HL-60/S4 treated with phorbol 12-myristate 13-acetate at 8.2 ng/mL for 4 days and 3 days (cell line): ENCODE measurements around the gene RFC4.

Experiments
- in situ Hi-C: fragments of 300-500 bp; cut with MboI; formaldehyde crosslinking; loops from 2 replicates; pipeline ENCODE4 v1.15.0; 2022; ENCODE audit warnings: low sequenced_read_pairs

RFC4 gene

DNA sequence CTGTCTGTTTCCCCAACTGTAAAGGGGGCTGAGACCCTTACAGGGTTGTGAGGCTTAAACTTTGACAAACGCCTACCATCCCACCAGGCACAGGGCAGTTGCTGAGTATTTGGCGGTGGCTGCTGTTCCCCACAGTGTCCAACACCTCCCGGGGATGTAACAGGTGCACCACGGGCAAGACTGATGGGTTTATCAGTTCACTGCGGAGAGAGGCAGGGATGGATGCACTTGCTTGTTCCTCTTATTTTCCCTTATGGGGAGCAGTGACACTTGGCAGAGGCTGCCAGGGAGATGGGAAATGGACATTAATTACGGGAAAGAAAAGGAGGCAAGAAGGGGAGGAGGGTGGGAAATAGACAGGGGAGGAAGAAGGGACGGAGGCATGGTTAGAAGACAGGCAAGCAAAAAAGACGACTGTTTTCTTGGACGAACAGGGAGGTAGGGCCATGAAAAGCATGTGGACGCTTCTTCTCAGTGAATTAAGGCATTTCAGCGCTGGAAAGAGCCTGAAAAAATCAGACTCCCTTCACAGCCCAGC, 19.7 kb upstream of the RFC4 start:
- in situ Hi-C loops = no loop called here

DNA sequence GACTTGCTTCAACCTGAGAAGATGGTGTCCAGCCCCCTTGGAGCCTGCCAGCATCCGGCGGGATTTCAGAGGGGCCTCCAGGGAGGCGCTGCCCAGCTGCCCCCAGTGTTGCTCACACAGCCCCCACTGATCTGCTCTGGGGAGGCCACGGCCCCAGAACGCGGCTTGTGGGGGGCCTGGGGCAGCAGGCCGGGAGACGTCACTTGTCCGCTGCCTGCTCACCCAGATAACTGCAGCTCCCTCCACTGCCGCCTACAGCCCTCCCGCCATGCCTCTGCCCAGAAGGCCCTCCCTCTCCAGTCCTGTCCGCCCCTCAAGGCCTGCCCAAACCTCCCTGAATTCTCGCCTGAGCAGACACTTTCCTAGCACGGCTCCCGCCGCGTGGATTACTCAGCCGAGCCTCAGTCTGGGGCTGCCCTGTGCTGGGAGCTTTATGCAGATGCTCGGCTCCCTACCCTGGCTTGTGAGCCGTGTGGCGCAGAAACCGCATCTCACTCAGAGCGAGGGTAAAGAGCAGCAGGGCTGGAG, 19.1 kb upstream of the RFC4 start:
- in situ Hi-C loops = no loop called here

DNA sequence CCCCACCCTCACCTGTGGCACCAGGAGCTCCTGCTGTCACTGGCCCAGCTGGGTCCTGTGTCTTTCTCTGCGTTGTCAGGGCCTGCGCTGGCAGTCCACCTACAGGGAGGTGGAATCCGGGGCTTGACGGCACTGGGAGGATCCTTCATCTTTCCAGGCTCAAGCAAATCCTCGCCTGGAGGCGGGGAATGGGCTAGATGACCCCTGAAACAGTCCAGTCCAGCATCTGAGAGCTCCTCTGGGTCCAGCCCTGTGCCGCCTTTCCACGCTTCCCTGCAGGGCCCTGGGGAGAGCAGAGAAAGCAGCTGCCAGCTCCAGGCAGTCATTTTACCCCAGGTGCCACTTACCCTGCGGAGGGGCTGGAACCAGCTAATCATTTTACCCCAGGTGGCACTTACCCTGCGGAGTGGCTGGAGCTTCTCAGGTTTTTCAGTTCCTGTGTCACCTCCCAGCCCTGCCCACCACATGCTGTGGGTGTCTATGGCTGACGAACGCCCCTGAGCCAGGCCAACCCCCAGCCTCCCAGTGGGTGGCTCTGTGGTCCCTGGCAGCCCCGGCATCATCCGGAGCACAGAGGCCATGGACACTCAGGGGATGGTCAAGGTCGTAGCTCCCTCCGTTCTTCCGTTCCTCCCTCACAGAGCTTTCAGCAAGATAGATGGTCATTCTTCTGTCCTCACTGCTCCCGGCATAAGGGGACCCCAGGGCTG, 18.3 kb upstream of the RFC4 start:
- in situ Hi-C loops = loop anchor here (25.0 kb wide), 1 partner anchor 862 kb away; no protein-coding TSS in a partner anchor

DNA sequence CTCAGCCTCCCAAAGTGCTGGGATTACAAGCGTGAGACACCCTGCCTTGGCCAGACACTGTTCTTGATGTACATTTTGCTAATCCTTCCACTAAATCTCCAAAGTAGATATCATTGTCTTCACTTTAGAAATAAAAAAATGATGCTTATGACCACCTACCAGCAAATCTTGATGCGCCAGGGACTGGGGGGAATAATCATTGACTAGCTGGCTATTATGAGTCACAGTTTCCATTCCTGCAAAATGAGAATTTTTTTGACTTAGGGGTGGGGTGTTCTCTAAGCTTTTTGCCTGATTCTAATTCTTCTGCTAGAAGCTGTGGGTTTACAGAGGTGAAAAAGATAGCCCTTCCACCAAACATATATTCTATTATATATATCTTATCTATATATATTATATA, 17.1 kb upstream of the RFC4 start:
- in situ Hi-C loops = loop anchor here (25.0 kb wide), 1 partner anchor 861 kb away; no protein-coding TSS in a partner anchor

DNA sequence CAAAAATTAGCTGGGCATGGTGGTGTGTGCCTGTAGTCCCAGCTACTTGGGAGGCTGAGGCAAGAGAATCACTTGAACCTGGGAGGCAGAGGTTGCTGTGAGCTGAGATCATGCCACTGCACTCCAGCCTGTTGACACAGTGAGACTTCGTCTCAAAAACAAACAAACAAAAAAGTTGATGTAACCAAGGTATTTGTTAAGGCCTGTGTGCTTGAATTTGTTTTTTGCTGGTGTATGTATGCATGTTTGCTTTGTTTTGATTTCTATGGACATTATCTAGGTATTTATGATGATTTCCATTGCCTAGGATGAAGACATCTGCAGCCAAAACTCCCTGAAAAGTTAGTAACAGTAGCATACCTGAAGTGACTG, 16.1 kb upstream of the RFC4 start:
- in situ Hi-C loops = loop anchor here (25.0 kb wide), 1 partner anchor 860 kb away; no protein-coding TSS in a partner anchor

DNA sequence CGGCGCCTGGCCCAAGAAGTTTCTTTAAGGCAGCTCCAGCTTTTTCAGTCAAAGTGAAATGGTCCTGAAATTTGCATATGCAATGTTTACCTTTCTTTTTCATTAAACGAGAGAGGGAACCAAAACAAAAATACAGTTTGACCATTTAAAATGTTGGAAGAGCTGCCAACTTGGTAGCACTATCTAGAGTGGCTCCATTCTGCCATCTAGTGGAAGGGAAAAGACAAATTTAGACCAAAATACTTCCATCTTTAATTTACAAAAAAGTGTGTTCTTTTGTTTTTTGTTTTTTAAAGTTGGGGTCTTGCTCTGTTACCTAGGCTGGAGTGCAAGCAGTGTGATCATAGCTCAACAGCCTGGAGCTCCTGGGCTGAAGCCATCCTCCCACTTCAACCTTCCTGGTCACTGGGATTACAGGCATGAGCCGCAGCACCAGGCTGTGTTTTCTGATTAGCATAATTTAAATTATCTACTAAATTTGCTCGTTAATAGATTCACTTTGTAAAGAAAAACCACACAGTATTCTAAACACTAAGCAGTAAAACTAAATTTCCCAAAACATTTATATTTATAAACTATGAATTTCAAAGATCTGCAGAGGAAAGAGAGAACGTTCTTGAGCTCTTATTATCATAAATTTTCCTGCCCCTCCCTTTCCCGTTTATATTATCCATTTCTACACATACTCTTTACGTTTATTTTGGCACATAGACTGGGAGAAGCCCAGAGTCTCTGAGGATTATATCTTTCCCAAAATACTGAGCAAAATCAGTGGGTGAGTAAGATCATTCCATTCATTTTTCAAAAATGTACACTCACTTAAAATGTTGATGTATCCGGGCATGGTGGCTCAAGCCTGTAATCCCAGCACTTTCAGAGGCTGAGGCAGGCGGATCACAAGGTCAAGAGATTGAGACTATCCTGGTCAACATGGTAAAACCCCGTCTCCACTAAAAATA, 15.4 kb upstream of the RFC4 start:
- in situ Hi-C loops = loop anchor here (25.0 kb wide), 1 partner anchor 859 kb away; no protein-coding TSS in a partner anchor

DNA sequence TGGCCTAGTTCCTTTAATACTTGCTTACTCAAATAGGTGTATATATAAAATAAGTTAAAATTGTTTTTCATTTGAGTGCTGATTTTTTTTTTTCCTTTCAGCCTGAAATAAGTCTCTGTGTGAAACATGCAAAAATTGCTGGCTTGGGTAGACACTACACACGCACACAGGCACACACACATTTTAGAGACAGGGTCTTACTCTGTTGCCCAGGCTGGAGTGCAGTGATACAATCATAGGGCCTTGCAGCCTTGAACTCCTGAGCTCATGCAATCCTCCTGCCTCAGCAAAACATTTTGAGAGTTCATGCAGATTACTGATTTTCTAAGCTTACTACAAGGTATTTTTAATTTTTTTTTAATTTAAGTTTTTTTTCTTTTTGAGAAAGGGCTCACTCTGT, 12.7 kb upstream of the RFC4 start:
- in situ Hi-C loops = loop anchor here (25.0 kb wide), 1 partner anchor 857 kb away; no protein-coding TSS in a partner anchor

DNA sequence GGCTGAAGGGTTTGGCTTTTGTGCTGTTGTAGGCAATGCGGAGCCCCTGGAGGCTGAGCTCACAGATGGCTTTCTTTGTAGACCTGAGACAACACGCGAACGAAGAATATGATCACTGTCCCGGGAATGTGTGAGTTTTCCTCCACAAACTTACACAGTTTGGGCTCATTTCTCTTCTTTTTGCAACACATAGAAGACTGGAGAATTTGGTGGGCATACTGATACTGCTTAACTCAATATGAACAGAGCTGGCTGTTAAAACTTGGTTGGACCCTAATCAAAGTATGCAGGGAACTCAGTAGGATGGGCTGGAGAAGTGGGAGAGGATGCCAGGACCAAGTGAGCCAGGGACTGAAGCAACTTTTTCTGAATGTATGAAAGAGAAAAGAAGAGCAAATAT, 12.2 kb upstream of the RFC4 start:
- in situ Hi-C loops = loop anchor here (25.0 kb wide), 1 partner anchor 856 kb away; no protein-coding TSS in a partner anchor

DNA sequence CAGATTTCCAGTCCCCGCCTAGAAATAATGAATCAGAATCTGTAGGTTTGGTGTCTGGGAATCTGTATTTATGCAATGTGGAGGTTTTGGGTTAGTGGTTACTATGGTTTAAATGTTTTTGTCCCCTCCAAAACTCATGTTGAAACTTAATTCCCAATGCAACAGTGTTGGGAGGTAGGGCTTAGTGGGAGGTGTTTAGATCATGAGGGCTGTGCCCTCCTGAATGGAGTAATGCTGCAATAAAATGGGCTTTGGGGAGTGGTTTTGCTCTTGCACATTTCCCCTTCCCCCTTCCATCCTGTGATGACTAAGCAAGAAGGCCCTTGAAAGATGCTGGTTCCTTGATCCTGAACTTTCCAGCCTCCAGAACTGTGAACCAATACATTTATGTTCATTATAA, 9.2 kb upstream of the RFC4 start:
- in situ Hi-C loops = loop anchor here (25.0 kb wide), 1 partner anchor 853 kb away; no protein-coding TSS in a partner anchor

DNA sequence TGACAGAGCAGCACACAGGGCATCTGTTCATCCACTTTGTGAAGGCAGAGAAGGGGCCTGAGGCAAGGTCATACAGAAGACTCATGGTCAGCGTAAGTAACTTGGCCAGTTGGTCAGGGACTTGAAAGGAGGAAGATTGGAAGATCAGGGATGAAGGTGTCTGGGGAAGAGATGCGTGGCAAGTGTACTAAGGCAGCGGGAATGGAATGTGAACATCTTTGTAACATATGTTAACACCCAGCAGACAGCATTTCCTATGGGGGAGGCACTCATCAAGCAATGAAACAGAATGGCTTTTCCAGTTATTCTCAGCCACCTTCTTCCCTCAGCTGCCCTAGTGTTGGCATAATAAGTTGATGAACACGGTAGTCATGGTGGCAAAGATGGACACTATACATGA, 7.8 kb upstream of the RFC4 start:
- in situ Hi-C loops = loop anchor here (25.0 kb wide), 1 partner anchor 852 kb away; no protein-coding TSS in a partner anchor

DNA sequence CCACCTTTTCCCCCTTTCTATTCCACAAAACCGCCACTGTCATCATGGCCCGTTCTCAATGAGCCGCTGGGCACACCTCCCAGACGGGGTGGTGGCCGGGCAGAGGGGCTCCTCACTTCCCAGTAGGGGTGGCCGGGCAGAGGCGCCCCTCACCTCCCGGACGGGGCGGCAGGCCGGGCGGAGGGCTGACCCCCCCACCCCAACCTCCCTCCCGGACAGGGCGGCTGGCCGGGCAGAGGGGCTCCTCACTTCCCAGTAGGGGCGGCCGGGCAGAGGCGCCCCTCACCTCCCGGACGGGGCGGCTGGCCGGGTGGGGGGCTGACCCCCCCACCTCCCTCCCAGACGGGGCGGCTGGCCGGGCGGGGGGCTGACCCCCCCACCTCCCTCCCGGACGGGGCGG, 5.0 kb upstream of the RFC4 start:
- in situ Hi-C loops = loop anchor here (25.0 kb wide), 1 partner anchor 849 kb away; no protein-coding TSS in a partner anchor

DNA sequence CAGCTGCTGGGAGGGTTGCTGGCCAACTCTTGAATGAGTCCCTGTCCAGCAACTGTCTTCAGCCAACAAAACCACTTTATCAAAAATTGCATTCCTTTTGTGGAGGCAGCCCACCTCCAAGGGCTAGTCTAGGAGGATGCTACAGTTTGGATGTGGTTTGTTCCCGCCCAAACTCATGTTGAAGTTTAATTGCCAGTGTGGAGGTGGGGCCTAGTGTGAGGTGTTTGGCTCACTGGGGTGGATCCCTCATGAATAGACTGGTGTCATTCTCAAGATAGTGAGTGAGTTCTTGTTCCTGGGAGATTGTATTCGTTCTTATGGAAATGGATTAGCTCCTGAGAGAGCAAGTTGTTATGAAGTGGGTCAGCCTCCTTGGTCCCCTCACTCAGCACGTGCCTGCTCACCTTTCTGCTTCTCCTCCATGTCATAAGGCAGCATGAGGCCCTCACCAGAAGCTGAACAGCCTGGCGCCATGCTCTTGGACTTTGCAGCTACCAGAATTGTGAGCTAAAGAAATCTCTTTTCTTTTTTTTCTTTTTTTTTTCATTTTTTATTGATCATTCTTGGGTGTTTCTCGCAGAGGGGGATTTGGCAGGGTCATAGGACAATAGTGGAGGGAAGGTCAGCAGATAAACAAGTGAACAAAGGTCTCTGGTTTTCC, 4.2 kb upstream of the RFC4 start:
- in situ Hi-C loops = loop anchor here (25.0 kb wide), 1 partner anchor 848 kb away; no protein-coding TSS in a partner anchor

DNA sequence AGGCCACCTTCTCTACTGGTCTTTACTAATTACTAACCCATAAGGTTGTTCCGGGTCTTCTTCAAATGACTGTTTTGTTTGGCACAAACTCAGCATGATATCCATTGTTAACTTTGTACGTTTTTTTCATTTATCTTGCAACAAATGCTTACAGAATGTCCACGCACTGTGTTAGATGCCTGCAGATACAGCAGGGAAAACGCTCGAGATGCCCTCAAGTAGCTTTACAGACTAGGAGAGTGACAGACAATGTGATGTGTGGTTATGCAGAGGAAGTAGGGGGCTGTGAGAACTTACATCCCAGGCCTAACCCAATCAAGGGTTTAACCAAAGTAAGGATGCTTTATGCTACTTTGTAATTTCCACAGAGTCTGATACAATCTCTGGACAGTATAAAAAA, 949 bp upstream of the RFC4 start:
- in situ Hi-C loops = loop anchor here (25.0 kb wide), 1 partner anchor 845 kb away; no protein-coding TSS in a partner anchor

DNA sequence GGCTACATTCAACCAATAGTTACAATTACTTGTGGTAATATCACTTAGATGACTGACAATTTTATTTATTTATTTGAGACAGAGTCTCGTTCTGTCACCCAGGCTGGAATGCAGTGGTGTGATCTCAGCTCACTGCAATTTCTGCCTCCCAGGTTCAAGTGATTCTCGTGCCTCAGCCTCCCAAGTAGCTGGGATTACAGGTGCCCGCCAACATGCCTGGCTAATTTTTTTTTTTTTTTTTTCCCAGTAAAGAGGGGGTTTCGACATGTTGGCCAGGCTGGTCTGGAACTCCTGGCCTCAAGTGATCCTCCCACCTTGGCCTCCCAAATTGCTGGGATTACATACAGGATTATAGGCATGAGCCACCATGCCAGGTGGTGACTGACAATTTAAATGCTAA, 2.8 kb downstream of the RFC4 start:
- in situ Hi-C loops = loop anchor here (25.0 kb wide), 1 partner anchor 841 kb away; no protein-coding TSS in a partner anchor

DNA sequence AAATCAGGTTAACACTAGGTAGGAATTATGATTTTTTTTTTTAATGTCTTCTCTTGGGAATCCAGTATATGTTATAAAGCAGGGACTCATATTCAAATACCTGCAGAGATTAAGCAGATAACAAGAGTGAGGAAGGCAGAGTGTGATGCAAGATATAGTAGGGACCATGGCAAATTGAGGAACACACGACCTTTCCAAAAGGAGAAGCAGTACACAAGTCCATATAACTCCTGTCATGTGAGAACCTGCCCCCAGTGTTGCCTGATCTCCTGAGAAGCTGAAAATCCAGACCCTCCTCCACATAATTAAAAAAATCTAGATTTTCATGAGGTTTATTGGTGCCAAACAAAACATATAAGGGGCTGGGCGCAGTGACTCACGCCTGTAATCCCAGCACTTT, 3.6 kb downstream of the RFC4 start:
- in situ Hi-C loops = loop anchor here (25.0 kb wide), 1 partner anchor 840 kb away; no protein-coding TSS in a partner anchor

DNA sequence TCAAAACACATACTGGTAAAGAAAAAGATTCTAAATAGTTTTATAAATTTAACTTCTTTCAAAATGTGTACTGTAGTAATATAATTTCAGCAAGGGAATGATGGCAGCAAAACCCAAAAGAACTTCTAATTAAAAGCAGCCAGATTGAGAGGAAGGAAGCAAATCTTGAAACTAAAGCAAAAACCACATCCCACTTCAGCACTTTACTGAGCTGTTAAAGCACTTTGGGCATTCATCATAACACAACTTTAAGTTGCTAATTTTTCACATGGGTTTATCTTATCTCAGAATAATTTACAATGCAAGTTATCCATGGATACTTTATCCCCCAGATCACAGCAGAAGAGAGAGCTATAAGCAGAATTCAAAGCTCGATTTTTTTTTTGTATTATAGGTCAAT, 6.0 kb downstream of the RFC4 start:
- in situ Hi-C loops = loop anchor here (25.0 kb wide), 1 partner anchor 838 kb away; no protein-coding TSS in a partner anchor

DNA sequence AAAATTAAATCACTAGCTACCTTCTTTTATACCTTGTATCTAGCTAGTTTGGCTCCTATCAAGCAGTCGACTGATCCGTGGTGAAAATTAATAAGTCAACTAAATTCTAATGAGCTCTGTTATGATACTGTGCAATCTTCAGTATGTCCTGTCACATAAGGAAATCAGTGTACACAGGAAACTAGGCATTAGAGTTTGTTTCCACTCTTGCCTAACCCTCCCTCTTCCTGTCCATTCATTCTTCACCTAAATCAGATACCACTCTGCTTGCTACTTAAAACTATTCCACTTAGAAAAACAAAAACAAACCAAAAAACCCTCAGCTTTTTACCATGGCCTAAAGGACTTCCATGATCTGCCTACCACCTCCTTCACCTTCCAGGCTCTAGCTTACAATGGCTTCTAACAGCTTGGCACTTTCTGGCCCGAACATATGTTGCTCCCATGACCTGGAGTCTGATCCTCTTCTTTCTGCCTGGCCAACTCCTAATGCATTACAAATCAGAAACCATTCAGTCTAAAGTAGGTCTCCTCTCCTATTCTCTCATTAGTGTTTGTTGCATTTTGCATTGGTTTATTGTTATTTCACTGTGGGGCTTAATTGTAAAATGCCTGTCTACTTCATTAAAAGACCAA, 7.9 kb downstream of the RFC4 start:
- in situ Hi-C loops = no loop called here

DNA sequence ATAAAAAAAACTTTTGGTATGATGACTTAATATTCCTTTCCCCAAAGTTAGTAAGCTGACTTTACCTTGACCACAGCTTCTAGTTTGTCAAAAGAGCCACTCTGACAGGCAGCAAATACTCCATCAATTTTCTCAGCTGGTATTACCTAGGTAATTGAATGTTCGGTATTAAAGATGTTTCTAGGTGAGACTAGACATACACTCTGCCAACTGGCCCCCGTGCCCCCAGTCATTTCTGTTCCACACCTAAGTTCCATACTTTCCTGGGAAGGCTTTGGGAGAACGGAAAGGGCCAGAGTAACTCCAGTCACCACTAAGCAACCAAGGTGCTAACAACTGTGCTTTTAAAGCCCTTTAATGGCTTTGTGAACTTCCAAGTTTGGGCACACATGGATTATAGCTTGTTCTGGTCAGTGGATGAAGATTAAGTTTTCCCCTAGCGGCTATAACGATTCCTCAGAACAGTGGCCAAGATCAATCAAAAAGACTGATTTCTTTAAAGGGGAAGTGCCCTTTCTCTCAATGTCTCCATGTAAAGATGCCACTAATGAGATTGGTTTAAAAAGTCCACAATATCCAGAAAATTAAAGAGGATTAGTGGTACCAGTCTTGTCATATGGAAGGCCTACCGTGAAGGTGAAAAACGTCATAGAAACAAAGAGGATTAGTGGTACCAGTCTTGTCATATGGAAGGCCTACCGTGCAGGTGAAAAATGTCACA, 15.9 kb downstream of the RFC4 start:
- in situ Hi-C loops = no loop called here
